A673 (cell line): Measurements from ENCODE around the gene UQCRC1. TPM values are rescaled to one million over a fixed set of nuclear protein-coding genes. Genes with fewer than 3 reads are reported as not detected.

Experiments used
- BruUV-seq: library from RNA; stranded (reverse); fragments of 400-500 nt; replicated peaks from 2 replicates; lab custom pipeline; 2021; lab: Mats Ljungman, UMichigan
- CTCF ChIA-PET: fragments of 300-600 bp; sonication (Branson Sonifier 250); formaldehyde crosslinking; loops from one replicate; lab custom pipeline; 2022; ENCODE audit warnings: antibody characterized with exemption; lab: Charles Lee
- POLR2A ChIA-PET: fragments of 300-600 bp; sonication (Branson Sonifier 250); formaldehyde crosslinking; loops from one replicate; lab custom pipeline; 2022; ENCODE audit warnings: antibody characterized with exemption; ENCODE audit not compliant: low non-redundant PET; lab: Charles Lee
- DNase-seq: peaks from one replicate; pipeline ENCODE4 v3.0.0-alpha.2; 2015; ENCODE audit warnings: low spot score
- H3K27ac ChIP-seq: fragments of 200-600 bp; sonication (generic); 2 replicates; pipeline ENCODE4 v1.5.1; 2016; ENCODE audit warnings: mixed run types, low read depth, mild to moderate bottlenecking, mixed read lengths, antibody characterized with exemption, low read length; ENCODE audit not compliant: poor library complexity, severe bottlenecking
- H3K27me3 ChIP-seq: fragments of 200-600 bp; sonication (generic); replicated peaks from 2 replicates; pipeline ENCODE4 v1.6.1; 2017; ENCODE audit warnings: mixed run types, low read depth, mild to moderate bottlenecking, mixed read lengths, antibody characterized with exemption, low read length; ENCODE audit not compliant: insufficient read depth, poor library complexity
- H3K36me3 ChIP-seq: fragments of 200-600 bp; sonication (generic); 2 replicates; pipeline ENCODE4 v1.6.1; 2016; ENCODE audit warnings: mixed run types, mild to moderate bottlenecking, mixed read lengths, antibody characterized with exemption, low read length; ENCODE audit not compliant: insufficient read depth, poor library complexity, severe bottlenecking
- H3K4me1 ChIP-seq: fragments of 200-600 bp; sonication (generic); 2 replicates; pipeline ENCODE4 v1.6.1; 2017; ENCODE audit warnings: mixed run types, mild to moderate bottlenecking, mixed read lengths, antibody characterized with exemption, low read length; ENCODE audit not compliant: insufficient read depth, poor library complexity, severe bottlenecking
- H3K4me3 ChIP-seq: fragments of 200-600 bp; sonication (generic); 2 replicates; pipeline ENCODE4 v1.5.1; 2016; ENCODE audit warnings: low read depth, mixed run types, mild to moderate bottlenecking, mixed read lengths, low read length; ENCODE audit not compliant: poor library complexity, severe bottlenecking
- H3K9me3 ChIP-seq: fragments of 200-600 bp; sonication (generic); 2 replicates; pipeline ENCODE4 v1.6.1; 2016; ENCODE audit warnings: mixed run types, low read depth, mild to moderate bottlenecking, mixed read lengths, antibody characterized with exemption, low read length; ENCODE audit not compliant: poor library complexity, severe bottlenecking
- CTCF ChIP-seq: fragments of 300-800, 200-600 bp; sonication (generic); conservative IDR thresholded peaks from 2 replicates; pipeline ENCODE4 v1.5.1; 2017; ENCODE audit warnings: low read depth, mild to moderate bottlenecking, antibody characterized with exemption, low read length, moderate library complexity, mixed read lengths
- EZH2 ChIP-seq: fragments of 200-600 bp; sonication (generic); IDR thresholded peaks from 2 replicates; pipeline ENCODE4 v1.6.1; 2017; ENCODE audit warnings: borderline replicate concordance, low read depth, mild to moderate bottlenecking, mixed read lengths, antibody characterized with exemption, low read length; ENCODE audit not compliant: poor library complexity, severe bottlenecking
- intact Hi-C: fragments of 100-400 bp; cut with micrococcal nuclease; formaldehyde crosslinking; loops from one replicate; pipeline ENCODE4 v1.10.0; 2022; ENCODE audit not compliant: unreplicated experiment
- total RNA-seq: library from RNA; stranded (reverse); gene quantifications from 2 replicates; pipeline ENCODE4 v1.2.3, GENCODE V29; 2021

The UQCRC1 gene
- total RNA-seq, 1 experiment from 2014 or later, result 189 TPM

- Histone ChIP-seq H3K36me3 (peaks cover 4% of the 10 kb centered on the region), H3K27me3 (no peaks in the 10 kb centered on the region), H3K9me3 (no peaks in the 10 kb centered on the region), H3K4me3 (no peak overlapping the region), H3K4me1 (peaks cover 24% of the 10 kb centered on the region), H3K27ac (no peak overlapping the region)
- no peak for TF ChIP-seq EZH2
- TF ChIP-seq CTCF, result no peak
- ChIA-PET POLR2A (no interaction called here), CTCF (no interaction called here)
- no TSS peak for BruUV-seq
- intact Hi-C loops, result no loop called here
- no peak for DNase-seq
Measured at GRCh38 chr3:48597408-48597800, 12.0 kb downstream of the UQCRC1 start.

- no peaks in the 10 kb centered on the region for H3K27me3 ChIP-seq
- H3K27ac ChIP-seq, result no peak overlapping the region
- DNase-seq, result no peak
- ChIA-PET POLR2A (no interaction called here), CTCF (no interaction called here)
- BruUV-seq, result no TSS peak
- TF ChIP-seq CTCF (no peak), EZH2 (no peak)
- no peaks in the 10 kb centered on the region for H3K9me3 ChIP-seq
- intact Hi-C loops, result no loop called here
- H3K4me3 ChIP-seq, result no peak overlapping the region
- peaks cover 4% of the 10 kb centered on the region for H3K36me3 ChIP-seq
- H3K4me1 ChIP-seq, result peaks cover 24% of the 10 kb centered on the region
Measured at GRCh38 chr3:48596676-48597407, 12.6 kb downstream of the UQCRC1 start.

GRCh38 chr3:48596157-48596556, 13.3 kb downstream of the UQCRC1 start:
- Histone ChIP-seq H3K27me3 (no peaks in the 10 kb centered on the region), H3K9me3 (no peaks in the 10 kb centered on the region), H3K27ac (no peak overlapping the region), H3K4me3 (no peak overlapping the region), H3K36me3 (peaks cover 4% of the 10 kb centered on the region), H3K4me1 (peaks cover 24% of the 10 kb centered on the region)
- intact Hi-C loops, result no loop called here
- no peak for DNase-seq
- no peak for TF ChIP-seq EZH2
- no peak for TF ChIP-seq CTCF
- POLR2A ChIA-PET, result no interaction called here
- no TSS peak for BruUV-seq
- CTCF ChIA-PET, result no interaction called here
